ENCODE results near the gene MAX.

MAX gene

DNA sequence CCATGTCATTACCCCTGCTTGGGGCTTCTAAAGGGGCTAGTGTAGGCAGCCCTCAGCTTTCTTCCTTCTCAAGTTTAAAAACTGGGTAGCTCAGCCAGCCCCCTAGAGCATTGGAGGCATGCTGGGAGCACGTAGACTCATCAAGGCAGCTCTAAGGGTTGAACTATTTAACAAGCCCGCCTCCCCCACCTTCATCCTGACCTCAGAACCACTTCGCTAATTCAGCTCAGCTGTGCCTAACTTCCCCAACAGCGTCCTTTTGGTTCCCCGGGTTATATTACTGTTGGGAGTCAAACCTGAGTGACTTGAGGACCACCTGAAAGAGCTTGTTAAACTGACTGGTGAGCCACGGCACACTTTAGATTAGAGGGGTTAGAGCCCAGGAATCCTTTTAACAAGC is 30.1 kb downstream of the MAX start:
- no peak for DNase-seq

DNA sequence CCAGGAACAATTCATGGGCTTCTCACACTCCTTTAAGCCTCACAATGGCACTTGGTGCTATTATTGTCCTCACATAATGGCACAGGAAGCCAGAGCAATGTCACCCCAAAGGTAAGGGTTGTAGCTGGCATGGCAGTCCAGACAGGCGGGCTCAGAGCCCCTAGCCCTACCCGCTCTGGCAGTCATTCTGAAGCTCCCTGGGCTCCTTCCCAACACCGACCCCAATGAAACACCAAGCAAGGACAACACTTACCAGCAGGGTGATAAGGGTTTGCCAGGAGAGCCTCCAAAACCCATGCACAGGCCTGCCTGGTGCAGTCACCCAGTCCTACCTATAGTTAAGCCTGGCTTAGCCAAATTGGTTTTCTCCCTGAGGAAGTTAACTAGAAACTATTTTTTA is 30.8 kb downstream of the MAX start:
- no peak for DNase-seq

DNA sequence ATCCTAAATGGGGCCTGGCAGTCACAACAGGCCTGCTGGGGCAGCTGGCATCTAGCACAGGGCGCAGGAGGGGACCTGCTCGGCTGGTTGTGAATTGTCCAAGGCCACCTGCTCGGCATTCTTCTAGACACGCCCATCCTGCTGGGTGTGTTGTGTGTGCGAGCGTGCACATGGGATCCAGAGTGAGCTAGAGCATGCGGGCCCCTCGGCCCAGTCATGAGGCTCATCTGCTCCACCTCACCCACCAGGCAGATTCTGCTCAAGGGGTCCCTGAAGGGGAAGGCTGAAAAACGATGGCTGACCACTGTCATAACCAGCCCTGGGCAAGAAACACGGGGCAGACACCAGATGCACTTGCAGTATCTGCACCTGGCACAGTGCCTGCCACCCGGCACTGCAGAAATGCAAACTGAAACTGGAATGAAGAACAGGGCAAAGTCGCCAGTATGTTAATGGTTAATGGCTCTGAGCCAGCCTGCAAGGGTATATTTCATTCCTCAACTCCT is 31.8 kb downstream of the MAX start:
- no peak for DNase-seq

DNA sequence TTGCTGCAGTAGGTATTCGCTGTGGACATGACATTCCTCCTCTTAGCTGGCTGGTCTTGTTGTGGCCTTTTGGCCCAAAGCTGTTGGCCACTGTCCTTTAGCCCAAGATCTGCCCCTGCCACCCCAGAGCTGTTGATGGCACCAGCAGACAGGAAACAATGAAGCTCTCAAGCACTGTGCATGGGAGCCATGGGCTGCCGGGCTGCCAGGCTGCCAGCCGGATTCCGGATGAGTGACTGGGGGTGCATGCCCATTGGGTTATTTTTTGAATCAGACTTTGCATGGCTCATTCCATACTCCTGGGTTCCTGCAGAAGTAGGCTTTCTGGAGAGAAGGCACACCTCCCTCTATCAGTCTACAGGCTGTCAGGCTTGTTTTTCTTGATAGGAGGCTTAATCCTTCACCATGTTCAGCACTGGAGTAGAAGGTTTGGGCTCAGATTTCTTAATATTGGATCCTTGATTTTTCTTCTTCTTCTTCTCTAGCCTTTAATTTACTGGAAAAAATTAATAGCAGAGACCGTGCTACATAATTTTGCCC is 32.4 kb downstream of the MAX start:
- no peak for DNase-seq

DNA sequence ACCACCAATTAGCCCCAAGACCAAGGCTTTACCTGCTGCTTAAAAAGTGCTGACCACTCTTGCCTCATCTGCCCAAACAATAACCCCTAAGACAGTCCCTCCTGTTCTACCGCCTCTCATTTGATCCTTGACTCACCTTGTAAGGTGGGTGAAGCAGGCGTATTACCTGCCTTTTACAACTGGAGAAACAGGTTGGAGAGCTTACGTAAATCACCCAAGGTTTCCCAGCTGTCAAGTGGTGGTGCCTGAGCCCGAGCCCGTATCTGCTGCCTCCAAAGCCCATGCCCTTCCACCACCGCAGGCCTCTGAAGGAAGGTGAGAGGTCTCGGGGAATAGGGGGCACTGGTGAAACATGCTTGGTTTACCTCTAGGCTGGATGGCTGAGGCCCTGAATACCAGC is 36.6 kb downstream of the MAX start:
- no peak for DNase-seq

DNA sequence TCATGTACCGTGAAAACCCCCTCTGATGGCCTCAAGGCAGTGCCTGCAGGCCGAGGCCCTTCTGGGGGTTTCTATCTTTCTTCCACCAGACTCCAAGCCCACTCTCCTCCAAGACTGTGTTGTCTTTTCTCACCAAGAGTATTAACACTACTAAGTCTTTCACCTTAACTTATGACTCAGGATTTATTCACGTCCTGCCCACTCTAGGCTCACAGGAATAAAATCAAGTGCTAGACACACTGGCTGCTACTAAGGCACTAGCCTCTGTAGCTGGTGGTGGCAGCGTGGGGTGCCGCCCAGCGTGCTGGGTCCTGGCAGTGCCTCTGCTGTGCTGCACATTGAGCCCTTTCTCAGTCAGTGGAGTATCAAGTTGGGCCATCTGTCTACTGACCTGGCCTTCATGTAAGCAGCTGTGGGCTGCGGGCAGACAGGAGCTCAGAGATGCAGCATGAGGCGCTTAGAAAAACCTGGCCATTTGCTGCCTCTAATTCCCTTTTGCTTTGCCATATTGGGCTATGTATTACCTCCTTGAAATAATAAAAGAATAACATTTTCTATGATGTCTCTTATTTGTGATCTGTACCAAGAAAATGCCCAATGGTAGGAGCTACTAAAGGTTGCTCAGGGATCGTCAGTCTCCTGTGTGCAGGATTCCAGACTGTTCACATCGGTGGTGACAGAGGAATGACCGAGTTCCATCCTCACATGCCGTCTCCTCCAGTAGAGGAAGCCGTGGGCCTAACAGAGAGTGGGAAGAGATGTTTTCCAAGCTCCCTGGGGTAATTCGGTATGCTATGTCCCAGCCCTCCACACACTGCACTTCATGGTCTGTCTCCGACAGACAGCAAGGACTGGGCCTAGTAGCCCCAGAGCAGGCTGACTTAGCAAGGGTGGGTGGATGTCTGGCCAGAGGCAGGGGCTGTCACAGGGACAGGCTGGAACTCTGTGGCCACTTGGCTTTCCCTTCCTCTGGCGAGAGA is 39.9 kb downstream of the MAX start:
- no peak for DNase-seq

DNA sequence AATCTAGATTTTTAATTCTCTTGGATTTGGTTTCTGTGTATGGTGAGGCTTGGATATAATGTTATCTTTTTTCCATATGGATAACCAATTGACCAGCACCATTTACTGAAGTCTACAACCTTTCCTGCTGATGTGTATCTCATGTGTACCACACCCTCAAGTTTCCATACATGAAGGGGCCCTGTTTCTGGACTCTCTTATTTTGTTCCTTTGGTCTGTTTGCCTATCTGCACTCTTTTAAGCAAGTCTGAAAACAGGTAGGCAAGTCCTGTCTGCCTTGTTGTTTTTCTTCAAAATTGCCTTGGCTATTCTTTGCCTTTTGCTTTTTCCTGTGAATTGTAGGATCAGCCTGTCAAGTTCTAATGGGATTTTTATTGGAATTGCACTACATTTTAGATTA is 44.6 kb downstream of the MAX start:
- no peak for DNase-seq

DNA sequence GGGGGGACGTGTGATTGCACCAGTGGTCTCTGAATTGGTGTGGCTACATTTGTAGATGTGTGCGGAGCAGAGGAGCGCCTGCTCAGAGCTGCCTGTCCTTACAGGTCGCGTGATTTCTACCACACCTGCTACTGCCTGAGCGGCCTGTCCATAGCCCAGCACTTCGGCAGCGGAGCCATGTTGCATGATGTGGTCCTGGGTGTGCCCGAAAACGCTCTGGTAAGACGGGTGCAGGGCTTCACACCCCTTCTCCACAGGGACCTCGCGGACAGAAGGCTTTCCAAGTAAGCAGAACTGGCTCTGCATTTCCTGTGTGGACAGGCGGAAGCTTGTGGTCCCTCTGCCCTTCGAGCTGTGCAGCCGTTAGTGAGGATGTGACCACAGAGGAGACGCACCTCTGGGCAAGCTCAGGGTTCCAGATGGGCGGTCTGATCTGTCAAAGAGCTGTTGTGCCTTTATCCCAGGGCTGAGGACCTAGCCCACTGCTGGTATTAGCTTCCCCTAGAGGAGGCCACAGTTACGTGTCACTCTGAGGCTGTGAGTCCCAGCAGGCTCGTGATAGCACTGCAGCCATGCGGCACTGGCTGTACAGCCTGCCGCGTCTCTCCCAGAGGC is 47.7 kb downstream of the MAX start:
- no peak for DNase-seq

DNA sequence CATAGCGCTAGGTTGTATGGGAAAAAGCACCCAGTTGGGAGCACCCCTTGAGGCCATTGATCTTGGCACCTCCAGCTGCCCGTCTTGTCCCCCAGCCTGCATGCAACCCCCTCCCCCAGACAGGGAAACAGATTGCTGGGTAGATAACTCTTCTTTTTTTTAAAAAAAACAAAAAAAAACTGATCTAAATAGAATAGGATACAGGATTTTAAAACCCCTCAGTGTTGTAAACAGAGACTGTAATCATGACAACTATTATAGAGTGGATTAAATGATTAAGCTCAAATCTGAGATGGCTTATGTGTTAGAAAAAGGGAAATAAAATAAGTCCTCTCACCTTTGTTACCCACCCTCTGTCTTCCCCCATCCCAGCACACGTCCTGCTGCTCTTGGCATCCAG is 48.9 kb downstream of the MAX start:
- no peak for DNase-seq

DNA sequence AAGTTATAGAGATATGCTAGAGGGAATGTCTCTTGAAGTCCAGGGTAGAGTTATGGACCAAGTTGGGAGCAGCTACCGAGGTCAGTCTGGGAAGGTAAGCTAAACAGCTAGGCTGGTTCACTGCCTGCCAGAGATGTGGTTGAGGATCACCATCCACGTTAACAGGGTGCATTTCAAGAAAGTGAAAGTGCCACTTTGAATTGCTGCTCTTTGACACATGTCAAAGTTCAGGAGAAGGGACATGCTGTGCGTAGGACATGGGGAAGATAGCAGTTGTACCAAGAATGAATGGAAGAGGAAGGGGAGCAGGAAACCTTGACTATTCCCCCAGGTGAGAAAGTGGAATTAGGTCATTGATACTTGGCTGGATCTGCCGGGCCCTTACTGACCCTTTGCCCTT is 49.5 kb downstream of the MAX start:
- DNase-seq: no peak

DNA sequence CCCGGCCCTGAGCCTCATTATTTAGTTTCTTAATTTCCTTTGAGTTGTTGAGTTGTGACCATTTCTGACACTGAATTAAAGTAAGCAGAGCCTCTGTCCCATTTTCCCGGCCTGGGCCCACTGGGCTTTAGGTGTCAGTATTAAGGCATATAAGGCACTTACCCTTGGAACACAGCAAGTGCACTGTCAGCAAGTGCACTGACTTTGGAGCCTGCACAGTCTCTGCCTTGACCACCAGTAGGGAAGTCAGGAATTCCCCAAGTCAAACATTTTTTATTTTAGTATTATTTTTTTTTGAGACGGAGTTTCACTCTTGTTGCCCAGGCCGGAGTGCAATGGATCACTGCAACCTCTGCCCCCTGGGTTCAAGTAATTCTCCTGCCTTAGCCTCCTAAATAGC is 56.6 kb downstream of the MAX start:
- DNase-seq: no peak

DNA sequence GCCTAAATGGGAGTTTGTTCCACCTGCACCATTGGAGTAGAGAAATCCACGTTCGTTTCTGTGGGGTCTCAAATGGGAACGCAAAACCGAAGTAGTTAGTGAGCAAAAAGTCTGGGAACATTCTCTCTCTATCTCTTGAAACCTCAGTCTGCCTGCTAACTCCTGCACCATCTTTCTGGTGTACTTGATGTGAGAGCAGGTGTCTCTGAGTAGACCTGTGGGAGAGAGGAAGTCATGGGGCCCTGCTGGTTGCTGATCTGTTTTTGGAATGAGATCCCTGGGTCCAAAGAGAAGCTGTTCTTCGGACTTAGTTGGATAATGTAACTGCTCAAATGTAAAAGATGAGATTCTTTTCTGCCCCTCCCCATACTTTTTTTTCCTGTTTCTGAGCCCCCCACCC is 57.3 kb downstream of the MAX start:
- DNase-seq: no peak

DNA sequence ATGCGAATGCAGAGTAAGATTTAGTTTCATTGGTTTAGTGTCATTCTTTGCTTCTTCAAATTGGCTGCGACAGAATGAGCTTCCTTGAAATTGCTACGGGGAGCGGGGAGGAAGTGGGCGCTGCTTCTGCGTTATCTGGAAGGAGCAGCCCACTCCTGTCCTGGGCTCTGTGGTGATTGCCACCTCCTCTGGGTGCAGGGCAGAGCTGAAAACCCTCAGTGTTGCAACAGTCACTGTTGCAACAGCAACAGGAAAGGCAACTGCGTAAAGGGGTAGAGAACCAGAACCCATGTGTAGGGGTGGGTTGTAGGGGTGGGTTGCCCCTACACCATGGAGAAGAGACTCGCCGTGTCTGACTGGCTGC is 57.7 kb downstream of the MAX start:
- DNase-seq: no peak

DNA sequence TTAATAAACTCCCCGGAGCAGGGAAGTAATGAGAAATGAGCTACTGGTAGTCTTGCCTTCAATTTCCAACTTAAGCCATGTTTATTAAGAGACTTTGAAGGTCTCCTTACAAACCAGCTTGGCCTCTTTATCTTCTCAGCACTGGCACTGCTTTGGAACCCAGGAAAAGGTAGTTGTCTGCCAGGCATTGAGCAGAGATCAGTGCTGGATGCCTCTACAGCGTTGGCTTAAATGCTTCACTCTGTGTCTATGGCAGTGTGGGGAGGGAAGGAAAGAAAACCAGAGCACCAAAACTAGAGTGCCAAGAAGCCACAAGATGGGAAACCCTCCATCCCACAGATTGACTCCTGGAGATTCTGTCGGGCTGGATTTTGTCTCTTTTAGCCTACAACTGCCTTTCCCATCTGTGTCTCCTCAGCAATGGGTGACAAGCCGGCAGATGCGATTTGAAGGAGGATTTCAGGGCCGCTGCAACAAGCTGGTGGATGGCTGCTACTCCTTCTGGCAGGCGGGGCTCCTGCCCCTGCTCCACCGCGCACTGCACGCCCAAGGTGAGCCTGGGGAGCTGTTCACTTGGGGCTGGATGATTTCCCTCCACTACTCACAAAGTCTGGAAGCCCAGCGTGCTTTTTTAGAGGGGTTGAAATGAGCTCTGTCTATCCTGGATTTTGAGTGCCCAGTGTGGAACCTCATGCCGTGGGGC is 58.3 kb downstream of the MAX start:
- no peak for DNase-seq

DNA sequence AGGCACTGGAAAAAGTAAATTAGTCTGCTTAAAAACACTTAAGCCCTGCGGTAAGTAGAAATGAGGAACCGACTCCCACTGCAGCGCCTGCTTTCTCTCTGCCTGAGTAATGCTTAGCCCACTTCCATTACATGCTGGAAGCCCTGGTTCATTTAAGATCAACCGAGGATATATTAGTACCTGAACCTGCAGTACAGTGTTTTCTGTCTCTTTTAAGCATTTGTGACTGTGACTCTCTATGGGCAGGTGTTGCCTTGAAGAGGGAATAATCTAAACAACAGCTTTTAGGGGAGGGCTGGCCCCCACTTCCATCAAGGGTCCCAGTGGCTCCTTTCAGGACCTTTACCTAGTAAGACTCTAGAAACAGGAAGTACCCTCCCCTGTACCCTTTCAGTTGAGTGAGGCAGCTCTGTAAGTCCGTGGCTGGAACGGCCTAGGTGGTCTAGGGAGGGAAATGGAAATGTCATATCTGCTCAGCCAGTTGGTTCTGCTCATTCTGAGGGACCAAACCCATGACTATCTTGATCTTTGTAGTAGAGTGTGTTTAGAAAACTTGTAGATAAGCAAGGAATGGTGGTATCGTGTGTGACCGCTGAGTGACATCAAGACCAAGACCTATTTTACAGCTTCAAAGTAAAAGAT is 59.5 kb downstream of the MAX start:
- no peak for DNase-seq

DNA sequence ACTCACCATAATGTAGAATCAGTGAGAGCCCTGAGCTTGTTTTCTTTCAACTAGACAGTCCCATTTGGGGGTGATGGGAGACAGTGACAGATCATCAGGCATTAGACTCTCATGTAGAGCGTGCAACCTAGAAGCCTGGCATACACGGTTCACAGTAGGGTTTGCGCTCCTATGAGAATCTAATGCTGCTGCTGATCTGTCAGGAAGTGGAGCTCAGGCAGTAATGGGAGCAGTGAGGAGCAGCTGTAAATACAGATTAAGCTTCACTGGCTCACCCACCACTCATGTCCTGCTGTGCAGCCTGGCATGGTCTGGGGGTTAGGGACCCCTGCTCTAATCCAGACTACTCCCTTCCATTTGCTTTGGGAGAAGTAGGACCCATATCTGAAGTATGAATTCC is 60.0 kb downstream of the MAX start:
- no peak for DNase-seq

DNA sequence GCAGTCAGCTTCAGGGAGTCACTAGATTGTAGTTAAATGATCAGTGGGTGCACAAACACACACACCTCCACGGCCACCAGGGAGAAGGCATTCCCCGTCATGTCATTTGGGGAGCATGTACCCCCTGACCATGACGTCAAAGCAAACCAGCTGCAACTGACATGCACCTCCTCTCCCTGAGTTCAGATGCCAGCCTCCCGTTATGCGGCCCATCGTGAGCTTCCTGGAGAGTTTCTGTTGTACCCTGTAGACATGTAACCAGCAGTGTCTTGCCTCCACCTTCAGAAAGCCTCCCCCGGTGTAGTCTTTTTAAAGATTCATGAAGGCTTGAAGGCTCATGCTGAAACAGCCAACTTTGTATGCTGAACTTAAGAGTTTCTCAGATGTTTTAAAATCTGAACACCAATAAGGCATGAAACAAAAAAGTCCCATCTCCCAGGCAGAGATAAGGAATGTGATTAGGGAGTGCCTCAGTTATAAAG is 60.8 kb downstream of the MAX start:
- no peak for DNase-seq

DNA sequence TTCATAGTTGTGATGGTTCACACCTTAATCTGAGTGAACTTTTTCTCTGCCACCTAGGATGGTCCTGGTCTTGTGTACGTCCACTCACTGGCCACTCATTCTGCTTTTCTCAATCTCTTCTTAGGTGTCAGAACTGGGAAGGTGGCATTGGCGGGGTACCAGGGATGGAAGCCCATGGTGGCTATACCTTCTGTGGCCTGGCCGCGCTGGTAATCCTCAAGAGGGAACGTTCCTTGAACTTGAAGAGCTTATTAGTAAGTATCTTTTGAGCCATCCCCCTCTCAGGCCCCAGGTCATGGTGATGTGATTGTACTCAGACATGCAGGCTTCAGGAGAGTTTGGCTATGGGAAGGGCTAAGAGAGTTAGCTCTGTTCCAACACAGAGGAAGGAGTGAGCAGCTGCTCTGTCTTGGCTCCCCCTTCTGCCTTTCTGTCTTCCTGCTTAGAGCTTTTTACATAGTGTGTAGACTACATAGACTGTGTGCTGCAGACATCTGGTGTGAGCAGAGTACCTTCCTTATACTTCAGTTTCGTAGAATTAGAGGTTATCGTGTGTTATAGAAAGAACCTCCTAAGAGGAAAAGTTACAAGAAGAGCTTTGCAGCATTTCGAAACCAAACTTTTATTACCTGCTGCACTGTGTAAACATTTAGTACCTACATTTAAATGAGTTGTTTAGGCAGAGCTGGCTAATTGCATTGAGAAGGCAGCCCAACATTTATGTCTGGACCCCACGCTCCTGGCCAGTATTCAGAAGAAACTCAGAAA is 61.5 kb downstream of the MAX start:
- DNase-seq: no peak

DNA sequence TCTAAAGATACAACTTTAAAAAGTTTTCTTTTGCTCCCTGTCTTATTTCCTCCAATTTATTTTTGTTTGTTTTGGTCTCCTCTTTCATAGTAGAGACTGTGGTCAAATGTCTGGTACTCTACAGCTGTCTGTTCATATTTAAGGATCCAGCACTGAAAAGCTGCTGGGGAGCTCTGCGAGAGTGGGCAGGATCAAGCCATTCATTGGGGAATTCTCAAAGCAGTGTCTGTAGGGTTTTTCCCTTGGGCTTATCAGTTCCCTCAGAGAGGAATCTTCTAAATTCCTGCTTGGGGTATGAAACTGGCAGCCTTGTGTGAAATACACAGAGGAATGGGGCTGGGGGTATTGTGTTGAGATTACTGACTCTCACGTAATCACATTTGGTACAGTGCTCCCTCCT is 63.4 kb downstream of the MAX start:
- DNase-seq: no peak

DNA sequence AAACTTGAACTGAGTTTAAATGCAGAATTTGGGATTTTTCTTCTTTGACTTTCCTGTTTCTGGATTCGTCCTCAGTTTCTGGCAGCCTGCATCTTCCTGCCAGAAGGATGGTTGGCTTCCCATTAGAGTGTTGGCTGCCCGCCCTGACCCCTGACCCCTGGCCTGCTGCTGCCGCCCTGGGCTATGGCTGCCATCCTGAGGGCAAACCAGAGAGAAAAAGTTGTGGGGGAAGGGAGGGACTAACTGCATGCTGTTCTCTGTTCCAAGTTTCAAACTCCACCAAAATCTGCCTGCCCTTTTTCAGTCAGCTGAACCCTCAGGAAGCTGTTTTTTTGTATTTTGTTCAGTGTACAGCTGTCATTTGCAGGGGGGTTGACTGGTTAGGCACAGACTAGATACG is 67.3 kb downstream of the MAX start:
- DNase-seq: no peak

DNA sequence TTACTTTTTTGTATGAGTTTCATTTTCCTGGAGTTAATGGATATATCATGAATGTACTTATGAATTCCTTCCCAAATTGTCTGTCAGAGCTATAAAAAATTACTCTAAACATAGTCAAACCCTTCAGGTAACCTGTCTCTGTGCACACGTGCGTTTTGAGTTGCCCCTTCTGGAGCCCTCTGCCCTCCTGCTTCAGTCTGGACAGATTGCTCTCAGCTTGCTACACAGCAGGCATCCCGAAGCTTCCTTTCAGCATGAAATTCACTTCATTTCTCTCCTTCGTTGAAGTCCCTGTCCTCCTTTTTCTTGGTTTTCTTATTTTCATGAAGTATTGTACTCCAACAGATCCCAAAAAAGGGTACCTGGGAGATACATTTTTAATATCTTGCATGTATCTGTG is 68.3 kb downstream of the MAX start:
- DNase-seq: no peak

DNA sequence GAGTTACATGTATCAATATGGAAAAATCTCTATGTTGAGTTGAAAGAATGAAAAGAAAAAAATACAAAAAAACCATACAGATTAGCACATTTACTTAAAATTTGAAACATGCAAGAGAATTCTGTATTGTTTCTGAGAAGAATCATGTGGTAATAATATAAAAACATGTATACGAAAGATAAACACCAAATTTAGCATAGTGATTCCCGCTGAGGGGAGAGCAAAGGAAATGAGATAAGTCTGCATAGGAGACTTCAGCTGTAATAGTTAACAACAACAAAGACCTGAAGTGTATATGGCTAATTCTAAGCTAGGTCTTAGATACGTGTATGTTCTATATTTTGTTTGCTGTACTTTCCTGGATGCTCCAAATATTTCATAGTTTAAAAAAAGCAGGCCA is 69.1 kb downstream of the MAX start:
- no peak for DNase-seq
